GM12878 (cell line): ENCODE data around the gene TNFSF4. TPM values are rescaled to one million over a fixed set of nuclear protein-coding genes. Genes with fewer than 3 reads are reported as not detected.

ENCODE experiments used
- ATAC-seq: fragments of 200-7000 bp; cut with Tn5 transposase; 3 replicates; pipeline ENCODE4 v1.9.1; 2020; ENCODE audit warnings: mild to moderate bottlenecking, moderate library complexity
- BruUV-seq: library from RNA; stranded (reverse); fragments of 400-500 nt; replicated peaks from 2 replicates; lab custom pipeline; 2021; lab: Mats Ljungman, UMichigan
- CTCF ChIA-PET: fragments of 300-600 bp; sonication (Branson Sonifier 250); formaldehyde crosslinking; extraction: SDS; loops from one replicate; lab custom pipeline; 2021; ENCODE audit warnings: inconsistent platforms; lab: Yijun Ruan, JAX
- POLR2A ChIA-PET: fragments of 350-600 bp; formaldehyde crosslinking; extraction: SDS; loops from one replicate; lab custom pipeline; 2021; ENCODE audit warnings: inconsistent platforms; lab: Charles Lee
- RAD21 ChIA-PET: fragments of 300-600 bp; sonication (Branson Sonifier 250); formaldehyde crosslinking; loops from one replicate; lab custom pipeline; 2023; ENCODE audit warnings: antibody characterized with exemption; ENCODE audit not compliant: unreplicated experiment; lab: Charles Lee
- SMC1A ChIA-PET: fragments of 300-600 bp; sonication (Branson Sonifier 250); formaldehyde crosslinking; loops from one replicate; lab custom pipeline; 2023; ENCODE audit not compliant: unreplicated experiment, uncharacterized antibody; lab: Charles Lee
- DNase-seq: peaks from one replicate; pipeline ENCODE4 v3.0.0-alpha.2; 2011; ENCODE audit warnings: low read depth, low spot score
- FAIRE-seq: peaks from 3 replicates; lab custom pipeline; 2011; peaks lifted over from hg19 to GRCh38; lab: Jason Lieb, UNC
- H2AFZ ChIP-seq: 2 replicates; pipeline ENCODE4 v1.6.0; 2011; ENCODE audit warnings: low read depth, low read length, control low read depth; ENCODE audit not compliant: control insufficient read depth
- H3K27ac ChIP-seq: 2 replicates; pipeline ENCODE4 v1.5.1; 2011; ENCODE audit warnings: control low read depth; ENCODE audit not compliant: control insufficient read depth, insufficient read depth
- H3K27me3 ChIP-seq, 2 experiments: replicated peaks in 1 of 2; 2 replicates each; pipeline versions ENCODE4 v1.6.0 to v1.6.1; 2011; ENCODE audit warnings: low read length in 1 of 2; ENCODE audit not compliant: control insufficient read depth in 2 of 2, insufficient read depth in 2 of 2
- H3K36me3 ChIP-seq, 2 experiments: 2 replicates each; pipeline ENCODE4 v1.5.1; 2011; ENCODE audit warnings: low read length in 1 of 2; ENCODE audit not compliant: control insufficient read depth in 2 of 2, insufficient read depth in 2 of 2
- H3K4me1 ChIP-seq: 2 replicates; pipeline ENCODE4 v1.6.1; 2011; ENCODE audit warnings: mild to moderate bottlenecking, low read length, moderate library complexity, mixed read lengths; ENCODE audit not compliant: control insufficient read depth, insufficient read depth
- H3K4me2 ChIP-seq: 2 replicates; pipeline ENCODE4 v1.6.0; 2011; ENCODE audit warnings: control low read depth; ENCODE audit not compliant: control insufficient read depth, insufficient read depth
- H3K4me3 ChIP-seq: fragments of 200-600 bp; sonication (generic); 2 replicates; pipeline ENCODE4 v1.5.1; 2016
- H3K79me2 ChIP-seq: 2 replicates; pipeline ENCODE4 v1.6.0; 2011; ENCODE audit warnings: low read length; ENCODE audit not compliant: control insufficient read depth, insufficient read depth
- H3K9ac ChIP-seq: 2 replicates; pipeline ENCODE4 v1.8.0; 2011; ENCODE audit warnings: low read length, control low read depth, mixed read lengths; ENCODE audit not compliant: control insufficient read depth, insufficient read depth
- H3K9me3 ChIP-seq: replicated peaks from 3 replicates; pipeline ENCODE4 v1.5.1; 2011; ENCODE audit warnings: mild to moderate bottlenecking, low read length; ENCODE audit not compliant: control insufficient read depth, insufficient read depth
- H4K20me1 ChIP-seq: 2 replicates; pipeline ENCODE4 v1.6.0; 2011; ENCODE audit not compliant: control insufficient read depth, insufficient read depth
- BACH1 ChIP-seq: fragments of 450-650 bp; IDR thresholded peaks from 2 replicates; pipeline ENCODE4 v1.6.1; 2017; ENCODE audit warnings: mild to moderate bottlenecking, borderline replicate concordance
- BHLHE40 ChIP-seq, 2 experiments: fragments of 450-650 bp in 1 of 2; IDR thresholded peaks; 2 replicates each; pipeline ENCODE4 v1.6.1; 2011 to 2017; ENCODE audit warnings: low read depth in 2 of 2, borderline replicate concordance in 1 of 2, improper control_type of control experiment in 1 of 2, low read length in 1 of 2, mild to moderate bottlenecking in 1 of 2
- CBX5 ChIP-seq: sonication (generic); IDR thresholded peaks from 2 replicates; pipeline ENCODE4 v1.6.1; 2016; ENCODE audit warnings: low read depth, moderate library complexity, mild to moderate bottlenecking, inconsistent platforms
- CHD4 ChIP-seq: fragments of 200-600 bp; sonication (generic); IDR thresholded peaks from 2 replicates; pipeline ENCODE4 v1.6.1; 2016; ENCODE audit warnings: mild to moderate bottlenecking
- CREB1 ChIP-seq: IDR thresholded peaks from 2 replicates; pipeline ENCODE4 v1.6.1; 2012; ENCODE audit warnings: low read depth, mild to moderate bottlenecking, inconsistent platforms
- ESRRA ChIP-seq: IDR thresholded peaks from 2 replicates; pipeline ENCODE4 v1.6.1; 2012; ENCODE audit warnings: mild to moderate bottlenecking, low read length, improper control_type of control experiment
- KDM1A ChIP-seq: fragments of 200-600 bp; sonication (generic); IDR thresholded peaks from 2 replicates; pipeline ENCODE4 v1.6.1; 2016; ENCODE audit warnings: borderline replicate concordance
- NBN ChIP-seq: fragments of 450-650 bp; IDR thresholded peaks from 2 replicates; pipeline ENCODE4 v1.6.1; 2016
- PAX5 ChIP-seq: IDR thresholded peaks from 2 replicates; pipeline ENCODE4 v1.6.1; 2011; ENCODE audit warnings: low read depth, low read length, borderline replicate concordance
- RAD21 ChIP-seq: IDR thresholded peaks from 2 replicates; pipeline ENCODE4 v1.6.1; 2011; ENCODE audit warnings: mild to moderate bottlenecking, low read depth, low read length, moderate library complexity; ENCODE audit not compliant: insufficient read depth
- RB1 ChIP-seq: fragments of 450-650 bp; formaldehyde crosslinking; IDR thresholded peaks from 2 replicates; pipeline ENCODE4 v1.6.1; 2017; ENCODE audit warnings: mild to moderate bottlenecking, borderline replicate concordance
- RFX5 ChIP-seq: IDR thresholded peaks from 2 replicates; pipeline ENCODE4 v1.6.1; 2011; ENCODE audit warnings: low read depth, low read length, improper control_type of control experiment
- SMARCA5 ChIP-seq: fragments of 450-650 bp; IDR thresholded peaks from 2 replicates; pipeline ENCODE4 v1.6.1; 2017; ENCODE audit warnings: mild to moderate bottlenecking
- TCF7 ChIP-seq: IDR thresholded peaks from 2 replicates; pipeline ENCODE4 v1.6.1; 2014; ENCODE audit warnings: antibody characterized with exemption, borderline replicate concordance
- YBX1 ChIP-seq: fragments of 450-650 bp; IDR thresholded peaks from 2 replicates; pipeline ENCODE4 v1.6.1; 2016; ENCODE audit warnings: antibody characterized with exemption
- ZBED1 ChIP-seq: IDR thresholded peaks from 2 replicates; pipeline ENCODE4 v1.6.1; 2016; ENCODE audit warnings: borderline replicate concordance
- WGBS: methylation state at CpG from one replicate; pipeline ENCODE4 v1.1.6; 2016; ENCODE audit warnings: low lambda C conversion rate; ENCODE audit not compliant: insufficient replicate concordance, insufficient coverage; ENCODE audit errors: missing lambda C conversion rate; 5-methylcytosine and 5-hydroxymethylcytosine counted together
- in situ Hi-C: fragments of 300-500 bp; cut with MboI; formaldehyde crosslinking; loops from 9 replicates; pipeline ENCODE4 v1.14.3; 2018; ENCODE audit warnings: mixed read lengths
- intact Hi-C: fragments of 100-400 bp; cut with micrococcal nuclease; formaldehyde crosslinking; loops from one replicate; pipeline ENCODE4 v1.14.2; 2022; ENCODE audit not compliant: unreplicated experiment
- polyA plus RNA-seq, 11 experiments: library from polyadenylated mRNA; depleted of rRNA in 4 of 11; unstranded in 6 of 11; stranded (reverse) in 5 of 11; fragments of >200 nt; fragmentation: Nextera tagmentation in 4 of 11; fragmentation: Illumina TruSeq in 1 of 11; extraction: Ambion mirVana in 4 of 11; extraction: Trizol in 1 of 11; gene quantifications; 1 replicate in 1 of 11; 2 replicates in 10 of 11; pipeline versions ENCODE4 v1.2.1 to v1.2.3, GENCODE V29; 2011 to 2016; ENCODE audit warnings: inconsistent platforms in 2 of 11, missing spikeins in 2 of 11, low read depth in 1 of 11
- total RNA-seq, 4 experiments: library from RNA; depleted of rRNA in 3 of 4; stranded (reverse); fragments of >200 nt in 3 of 4; fragmentation: Illumina TruSeq in 1 of 4; extraction: Trizol in 1 of 4; gene quantifications; 2 replicates each; pipeline versions ENCODE4 v1.2.1 to v1.2.3, GENCODE V29; 2013 to 2021
- TF ChIP-seq, protein P1 (sequence below): fragments of 450-650 bp; IDR thresholded peaks from 2 replicates; pipeline ENCODE4 v1.6.1; 2016; ENCODE audit warnings: mild to moderate bottlenecking, moderate library complexity, borderline replicate concordance

The TNFSF4 gene
- total and polyA plus RNA-seq, 10 of the 15 experiments (the other 5 are each of a cell fraction or from before 2014, with no cell fraction given) = 8.1 to 31.0 (median 12.9) TPM

DNA sequence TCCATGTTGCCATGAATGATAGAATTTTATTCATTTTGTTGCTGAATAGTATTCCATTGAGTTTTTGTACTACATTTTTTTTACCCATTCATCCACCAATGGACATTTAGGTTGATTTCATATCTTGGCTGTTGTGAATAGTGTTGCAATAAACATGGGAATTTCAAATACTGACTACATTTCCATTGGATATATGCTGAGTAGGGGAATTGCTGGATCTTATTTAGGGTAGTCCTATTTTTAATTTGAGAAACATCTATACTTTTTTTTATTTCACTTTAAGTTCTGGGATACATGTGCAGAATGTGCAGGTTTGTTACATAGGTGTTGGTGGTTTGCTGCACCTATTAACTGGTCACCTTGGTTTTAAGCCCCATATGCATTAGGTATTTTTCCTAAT lies 38.8 kb upstream of the TNFSF4 start (continued):
- TF ChIP-seq, protein P1, sequence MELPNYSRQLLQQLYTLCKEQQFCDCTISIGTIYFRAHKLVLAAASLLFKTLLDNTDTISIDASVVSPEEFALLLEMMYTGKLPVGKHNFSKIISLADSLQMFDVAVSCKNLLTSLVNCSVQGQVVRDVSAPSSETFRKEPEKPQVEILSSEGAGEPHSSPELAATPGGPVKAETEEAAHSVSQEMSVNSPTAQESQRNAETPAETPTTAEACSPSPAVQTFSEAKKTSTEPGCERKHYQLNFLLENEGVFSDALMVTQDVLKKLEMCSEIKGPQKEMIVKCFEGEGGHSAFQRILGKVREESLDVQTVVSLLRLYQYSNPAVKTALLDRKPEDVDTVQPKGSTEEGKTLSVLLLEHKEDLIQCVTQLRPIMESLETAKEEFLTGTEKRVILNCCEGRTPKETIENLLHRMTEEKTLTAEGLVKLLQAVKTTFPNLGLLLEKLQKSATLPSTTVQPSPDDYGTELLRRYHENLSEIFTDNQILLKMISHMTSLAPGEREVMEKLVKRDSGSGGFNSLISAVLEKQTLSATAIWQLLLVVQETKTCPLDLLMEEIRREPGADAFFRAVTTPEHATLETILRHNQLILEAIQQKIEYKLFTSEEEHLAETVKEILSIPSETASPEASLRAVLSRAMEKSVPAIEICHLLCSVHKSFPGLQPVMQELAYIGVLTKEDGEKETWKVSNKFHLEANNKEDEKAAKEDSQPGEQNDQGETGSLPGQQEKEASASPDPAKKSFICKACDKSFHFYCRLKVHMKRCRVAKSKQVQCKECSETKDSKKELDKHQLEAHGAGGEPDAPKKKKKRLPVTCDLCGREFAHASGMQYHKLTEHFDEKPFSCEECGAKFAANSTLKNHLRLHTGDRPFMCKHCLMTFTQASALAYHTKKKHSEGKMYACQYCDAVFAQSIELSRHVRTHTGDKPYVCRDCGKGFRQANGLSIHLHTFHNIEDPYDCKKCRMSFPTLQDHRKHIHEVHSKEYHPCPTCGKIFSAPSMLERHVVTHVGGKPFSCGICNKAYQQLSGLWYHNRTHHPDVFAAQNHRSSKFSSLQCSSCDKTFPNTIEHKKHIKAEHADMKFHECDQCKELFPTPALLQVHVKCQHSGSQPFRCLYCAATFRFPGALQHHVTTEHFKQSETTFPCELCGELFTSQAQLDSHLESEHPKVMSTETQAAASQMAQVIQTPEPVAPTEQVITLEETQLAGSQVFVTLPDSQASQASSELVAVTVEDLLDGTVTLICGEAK = no peak
- TF ChIP-seq KDM1A (no peak), SMARCA5 (no peak), YBX1 (no peak), BHLHE40 (IDR thresholded peaks at IDR 0.05; ENCODE audit: borderline replicate concordance in 1 of 2, low read depth in 2 of 2, low read length in 1 of 2) (no peak), CHD4 (no peak), TCF7 (no peak)
- TF ChIP-seq, all 136 proteins: peak for 0

DNA sequence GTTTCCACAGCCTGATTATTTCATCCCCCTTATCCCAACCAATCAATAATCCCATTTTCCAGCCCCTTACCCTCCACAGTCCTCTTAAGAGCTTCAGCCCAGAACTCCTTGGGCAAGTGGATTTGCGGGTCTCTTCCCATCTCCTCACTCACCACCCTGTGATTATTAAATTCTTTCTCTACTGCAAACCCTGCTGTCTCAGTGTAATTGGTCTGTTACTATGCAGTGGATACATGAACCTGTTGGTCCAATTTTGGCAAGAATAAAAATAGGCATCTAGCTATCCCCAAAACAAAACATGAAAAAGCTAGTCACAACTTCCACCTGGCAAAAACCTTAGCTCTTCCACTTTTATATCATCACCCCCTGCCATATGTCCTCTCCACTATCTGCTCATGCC lies 36.2 kb upstream of the TNFSF4 start:
- no TSS peak for BruUV-seq
- CTCF ChIA-PET = interaction anchor here (1.1 to 1.6 kb wide), 2 partner anchors 10 to 12 kb away, joined by 4 to 6 read pairs; no protein-coding TSS in a partner anchor
- SMC1A ChIA-PET = interaction anchor here (0.6 to 2.0 kb wide), 5 partner anchors 9 to 119 kb away, joined by 3 to 8 read pairs (median 5); no protein-coding TSS in a partner anchor
- no peaks in the 10 kb centered on the region for H3K27me3 ChIP-seq
- H2AFZ ChIP-seq = no peak overlapping the region
- no peak overlapping the region for H3K27ac ChIP-seq
- DNase-seq (no peak), ATAC-seq (no peak), FAIRE-seq (no peak)
- intact Hi-C loops (no loop called here), in situ Hi-C loops (no loop called here)
- peaks cover 14% of the 10 kb centered on the region for H3K9me3 ChIP-seq
- no peak overlapping the region for H3K4me2 ChIP-seq
- H3K4me1 ChIP-seq = no peaks in the 10 kb centered on the region; the same call in 1 of the 2 replicates
- no peak overlapping the region for H3K9ac ChIP-seq
- no peaks in the 10 kb centered on the region for H3K36me3 ChIP-seq
- H3K4me3 ChIP-seq = no peak overlapping the region
- no peaks in the 10 kb centered on the region for H3K79me2 ChIP-seq
- WGBS = 50% methylated on average over 1 of the region's 1 CpG
- POLR2A ChIA-PET = no interaction called here
- RAD21 ChIA-PET = no interaction called here
- TF ChIP-seq RB1 (no peak), ZBED1 (no peak), PAX5 (no peak), CBX5 (no peak), RAD21 (no peak), CREB1 (no peak), NBN (no peak), RFX5 (no peak), BACH1 (no peak), ESRRA (no peak)
- no peaks in the 10 kb centered on the region for H4K20me1 ChIP-seq
